GM04504 (cell line): ENCODE data around the gene KNDC1.
"Not testable (repeated sequence)": the region's sequence is repeated elsewhere in the genome, so short reads cannot be mapped to it uniquely, and the experiment has no call there.

Source experiments
- DNase-seq: peaks from one replicate; pipeline ENCODE4 v3.0.0-alpha.2; 2012; ENCODE audit warnings: low read depth

KNDC1 gene

GRCh38 chr10:133259602-133259989, 99.6 kb downstream of the KNDC1 start:
- DNase-seq: no peak

DNA sequence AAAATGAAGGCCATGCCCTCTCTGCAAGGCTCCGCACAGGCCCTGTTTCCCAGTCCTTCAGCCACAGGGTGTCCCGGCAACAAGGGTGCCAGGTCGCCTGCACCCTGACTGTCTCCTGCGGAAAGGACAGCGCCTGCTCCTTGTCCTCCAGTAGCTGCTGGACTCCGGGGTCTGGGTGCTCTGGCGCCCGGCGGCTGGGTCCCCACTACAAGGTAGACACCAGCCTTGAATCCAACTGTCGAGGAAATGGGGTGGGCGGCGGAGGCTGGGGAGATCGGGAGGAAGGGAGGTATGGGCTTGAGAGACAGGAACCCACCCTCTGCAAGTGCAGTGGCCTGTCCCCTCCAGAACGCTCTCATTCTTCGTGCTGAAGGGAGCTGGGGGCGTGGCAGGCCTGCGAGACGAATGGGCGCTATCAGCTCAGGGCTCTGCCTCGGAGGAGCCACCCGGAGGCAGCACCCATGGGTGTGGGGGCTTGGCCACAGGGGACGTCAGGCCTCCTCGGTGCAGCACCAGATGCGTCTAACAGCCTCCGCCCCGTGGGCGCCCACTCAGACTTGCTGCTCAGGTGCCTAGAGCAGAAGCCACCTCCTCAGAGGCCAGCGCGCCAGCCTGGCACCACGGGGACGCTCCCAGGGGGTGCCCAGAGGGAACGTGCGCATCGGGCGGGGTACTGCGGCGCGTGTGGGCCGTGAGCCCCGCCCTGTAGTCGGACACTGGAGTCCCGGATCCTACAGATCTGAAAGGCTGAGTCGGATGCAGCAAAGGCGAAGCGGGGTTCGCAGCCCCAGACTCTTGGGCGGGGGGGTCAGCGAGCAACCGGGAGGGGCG, 101.1 kb downstream of the KNDC1 start:
- no peak for DNase-seq

- no peak for DNase-seq
These were observed 101.8 kb downstream of the KNDC1 start for GRCh38 chr10:133261726-133262325.

DNA sequence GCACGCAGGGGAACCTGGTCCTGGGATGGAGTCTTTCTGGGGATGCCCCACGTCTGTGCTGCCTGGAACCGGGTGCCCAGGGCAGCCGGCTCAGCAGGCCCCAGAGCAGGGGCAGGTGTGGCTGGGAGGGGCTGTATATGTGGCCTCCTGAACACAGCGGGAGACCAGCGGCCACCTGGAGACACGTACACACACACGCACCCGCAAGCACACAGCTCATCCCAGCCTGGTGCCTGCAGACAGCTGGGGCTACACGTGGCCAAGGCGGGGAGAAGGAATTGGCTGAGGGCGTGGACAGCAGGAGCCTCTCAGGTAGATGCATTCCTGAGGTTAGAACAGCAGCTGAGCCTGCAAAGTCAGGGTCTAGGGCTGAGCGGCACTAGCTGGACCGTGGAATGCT, 102.7 kb downstream of the KNDC1 start:
- DNase-seq: no peak

DNA sequence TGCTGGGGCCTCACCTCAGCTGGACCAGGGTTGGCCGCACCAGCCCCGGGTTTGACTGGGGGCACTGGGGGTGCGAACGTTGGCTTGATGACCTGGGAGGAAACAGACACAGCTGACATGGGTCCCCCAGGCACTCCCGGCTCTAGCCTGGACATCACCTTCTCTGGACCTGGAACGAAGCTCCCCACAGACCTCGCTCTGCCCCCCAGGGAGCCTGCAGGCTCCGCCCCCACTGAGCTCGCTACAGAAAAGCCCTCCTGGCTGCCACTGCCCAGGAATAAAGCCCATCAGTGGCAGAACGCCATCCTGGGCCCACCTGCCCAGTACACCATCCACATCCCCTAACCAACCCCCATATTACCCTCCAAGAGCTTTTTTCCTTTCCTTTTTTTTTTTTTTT, 103.7 kb downstream of the KNDC1 start:
- DNase-seq: no peak

DNA sequence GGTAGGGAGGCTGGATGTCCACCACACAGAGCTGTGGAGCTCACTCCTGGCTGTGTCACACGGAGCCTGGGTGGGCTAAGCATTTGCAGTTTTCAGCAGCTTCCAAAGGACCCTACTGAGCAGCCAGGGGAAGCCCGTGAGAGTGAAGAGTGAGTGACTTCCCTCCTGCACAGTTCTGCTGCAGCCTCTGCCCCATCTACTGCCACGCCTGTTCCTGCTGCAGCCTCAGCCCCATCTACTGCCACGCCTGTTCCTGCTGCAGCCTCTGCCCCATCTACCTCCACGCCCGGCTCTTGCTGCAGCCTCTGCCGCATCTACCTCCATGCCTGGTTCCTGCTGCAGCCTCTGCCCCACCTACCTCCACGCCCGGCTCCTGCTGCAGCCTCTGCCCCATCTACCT, 104.4 kb downstream of the KNDC1 start:
- no peak for DNase-seq

DNA sequence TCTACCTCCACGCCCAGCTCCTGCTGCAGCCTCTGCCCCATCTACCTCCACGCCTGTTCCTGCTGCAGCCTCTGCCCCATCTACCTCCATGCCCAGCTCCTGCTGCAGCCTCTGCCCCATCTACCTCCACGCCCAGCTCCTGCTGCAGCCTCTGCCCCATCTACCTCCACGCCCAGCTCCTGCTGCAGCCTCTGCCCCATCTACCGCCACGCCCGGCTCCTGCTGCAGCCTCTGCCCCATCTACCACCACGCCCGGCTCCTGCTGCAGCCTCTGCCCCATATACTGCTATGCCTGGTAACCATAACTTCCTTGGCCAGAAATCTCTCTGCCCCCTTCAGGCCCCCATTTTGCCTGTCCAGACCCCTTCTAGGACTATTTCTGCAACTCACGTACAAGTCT, 105.0 kb downstream of the KNDC1 start:
- not testable (repeated sequence) for DNase-seq

GRCh38 chr10:133266056-133266795, 106.2 kb downstream of the KNDC1 start:
- DNase-seq: no peak

DNA sequence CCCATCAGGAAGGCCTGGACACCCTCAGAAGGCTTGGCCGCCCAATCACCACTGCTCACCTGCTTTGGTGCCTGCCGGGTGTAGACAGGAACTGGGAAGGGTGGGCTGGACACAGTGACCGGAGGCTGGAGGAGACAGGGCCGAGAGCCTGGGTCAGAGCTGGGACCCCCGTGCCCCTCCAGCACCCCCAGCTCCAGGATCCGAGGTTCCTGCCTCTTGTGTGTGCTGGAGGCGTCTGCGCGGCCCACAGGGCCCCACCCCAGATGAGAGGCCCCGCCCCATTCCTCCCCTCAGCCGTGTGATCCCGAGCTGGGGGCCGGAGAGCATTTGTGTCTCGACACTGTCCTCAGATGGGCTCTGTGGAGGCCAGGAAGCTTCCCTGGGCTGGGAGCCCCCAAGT, 107.3 kb downstream of the KNDC1 start:
- no peak for DNase-seq

DNA sequence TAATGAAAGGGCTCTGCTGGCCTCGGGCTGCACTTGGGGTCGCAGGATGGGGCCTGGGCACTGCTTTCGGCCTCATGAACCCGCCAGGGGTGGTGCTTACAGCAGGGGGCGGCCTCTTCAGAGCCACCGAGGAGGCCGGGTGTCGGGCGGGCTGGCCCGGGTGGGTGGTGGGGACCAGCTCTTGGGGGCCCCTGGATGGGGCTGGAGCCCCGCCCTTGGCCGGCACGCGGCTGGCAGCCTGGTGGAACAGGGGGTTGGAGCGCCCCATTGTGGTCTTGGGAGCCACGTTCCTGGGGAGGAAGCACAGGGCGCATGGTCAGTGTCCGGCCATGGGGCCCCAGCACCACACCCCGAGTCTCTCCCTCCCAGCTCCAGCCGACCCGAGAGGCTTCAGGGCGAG, 107.8 kb downstream of the KNDC1 start:
- no peak for DNase-seq

- DNase-seq: no peak
These were observed 108.5 kb downstream of the KNDC1 start for GRCh38 chr10:133268532-133268931.

DNA sequence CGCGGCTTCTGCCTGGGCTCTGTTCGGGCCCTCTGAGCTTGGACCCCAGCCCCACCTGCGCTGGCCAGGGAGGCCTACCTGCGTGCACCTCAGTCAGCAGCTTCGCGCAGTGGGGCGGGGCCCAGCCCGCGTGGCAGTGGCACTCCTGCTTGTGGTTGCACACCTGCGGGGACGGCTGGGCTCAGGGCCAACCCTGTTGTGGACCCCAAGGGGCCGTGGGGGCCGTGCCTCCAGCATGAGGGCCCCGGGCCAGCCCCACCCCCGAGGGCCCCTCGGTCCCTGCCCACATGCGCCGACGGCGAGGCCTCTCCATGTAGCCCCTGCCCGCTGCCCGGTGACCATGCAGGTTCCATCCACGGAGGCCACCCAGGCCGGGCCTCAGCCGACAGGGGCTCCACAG, 109.3 kb downstream of the KNDC1 start:
- no peak for DNase-seq

DNA sequence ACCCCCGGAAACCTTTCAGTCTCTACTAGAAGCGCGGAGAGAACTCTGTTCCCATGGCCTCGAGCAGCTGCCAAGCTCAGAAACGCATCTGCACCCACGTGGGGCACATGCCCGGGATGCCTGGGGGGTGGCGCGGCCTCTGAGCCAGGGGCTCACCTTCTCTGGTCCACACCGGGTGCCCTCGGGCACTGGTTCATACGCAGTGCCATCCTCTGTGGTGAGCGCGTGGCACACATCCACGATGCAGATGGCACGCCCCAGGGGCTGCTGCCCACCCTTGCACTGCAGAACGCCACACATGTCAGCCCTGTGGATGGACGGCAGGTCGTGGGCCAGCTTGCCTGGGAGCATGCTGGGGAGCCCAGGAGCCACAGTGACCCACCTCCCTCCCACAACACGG, 110.2 kb downstream of the KNDC1 start:
- DNase-seq: no peak

DNA sequence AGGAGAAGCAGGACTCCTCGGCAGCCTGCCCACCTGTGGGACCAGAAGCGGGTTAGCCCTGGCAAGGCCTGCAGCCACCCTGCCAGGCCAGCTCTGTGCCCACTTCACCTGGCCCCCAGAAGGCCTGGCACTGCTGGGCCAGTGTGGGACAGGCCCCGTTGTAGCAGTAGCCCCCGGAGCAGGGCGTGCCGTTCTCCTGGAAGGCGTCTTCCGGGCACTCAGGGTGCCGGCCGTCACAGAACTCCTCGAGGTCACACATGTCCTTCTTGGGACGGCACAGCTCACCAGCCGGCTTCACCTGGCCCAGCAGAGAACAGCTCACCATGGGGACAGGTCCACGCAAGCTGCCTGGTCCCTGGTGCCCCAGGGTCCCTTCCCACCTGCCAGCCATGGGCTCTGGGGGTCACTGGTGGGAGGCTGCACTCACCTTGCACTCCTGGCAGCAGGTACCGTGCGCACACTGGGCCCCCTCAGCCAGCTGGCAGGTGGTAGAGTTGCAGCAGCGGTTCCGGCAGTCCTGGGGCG, 110.8 kb downstream of the KNDC1 start:
- DNase-seq: no peak

GRCh38 chr10:133271521-133272300, 111.7 kb downstream of the KNDC1 start:
- DNase-seq: no peak

- DNase-seq: no peak
These were observed 112.4 kb downstream of the KNDC1 start for GRCh38 chr10:133272301-133272963.

DNA sequence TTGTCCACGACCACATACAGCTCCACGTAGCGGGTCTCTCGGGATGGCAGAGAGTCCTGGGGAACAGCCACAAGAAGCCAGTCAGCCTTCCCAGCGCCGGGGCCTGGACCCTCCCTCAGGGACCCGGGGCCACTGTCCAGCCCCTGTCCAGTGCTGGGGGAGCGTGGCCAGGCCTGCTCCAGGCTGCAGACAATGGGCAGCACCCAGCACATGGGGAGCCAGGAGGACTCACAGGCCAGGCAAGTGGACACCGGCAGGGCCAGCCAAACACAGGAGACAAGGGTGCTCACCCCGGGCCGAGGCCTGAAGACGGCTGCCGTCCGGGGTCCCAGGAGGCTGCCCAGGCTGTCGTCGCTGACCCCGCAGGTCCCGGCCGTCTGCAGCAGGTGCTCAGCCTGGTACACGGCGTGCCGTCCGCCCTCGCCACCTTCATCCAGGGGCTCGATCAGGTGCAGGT, 113.0 kb downstream of the KNDC1 start:
- no peak for DNase-seq

DNA sequence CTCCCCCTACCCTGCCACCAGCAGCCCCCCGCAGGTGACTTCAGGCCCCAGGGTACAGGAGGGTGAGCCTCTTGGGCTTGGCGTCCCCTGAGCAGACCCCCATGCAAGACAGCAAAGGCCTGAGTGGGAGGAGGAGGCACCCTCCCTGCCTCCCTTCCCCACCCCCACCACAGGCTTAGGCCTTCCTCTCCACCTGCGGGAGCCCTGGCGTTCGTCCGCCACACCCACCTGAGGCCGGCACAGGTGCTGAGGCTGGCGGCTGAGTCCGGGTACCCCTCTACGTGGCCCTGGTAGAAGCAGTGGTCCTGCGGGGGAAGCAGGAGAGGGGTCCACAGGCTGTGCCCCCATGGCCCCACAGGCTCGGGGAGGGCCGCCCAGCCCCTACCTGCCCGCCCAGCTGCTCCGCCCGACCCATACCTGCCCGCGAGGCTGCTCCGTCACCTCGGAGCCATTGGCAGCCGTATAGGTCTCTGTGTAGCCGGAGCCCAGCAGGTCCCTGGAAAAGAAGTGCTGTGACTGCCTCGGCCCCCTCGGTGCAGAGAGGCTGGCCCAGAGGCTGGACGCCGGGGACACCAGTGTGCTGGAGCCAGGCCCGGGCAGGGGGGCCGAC, 113.6 kb downstream of the KNDC1 start:
- DNase-seq: no peak

- DNase-seq: no peak
These were observed 115.0 kb downstream of the KNDC1 start for GRCh38 chr10:133274751-133275683.

GRCh38 chr10:133275684-133276092, 115.7 kb downstream of the KNDC1 start:
- no peak for DNase-seq
